ENCODE measurements around the gene COQ8A. TPM values are rescaled to one million over a fixed set of nuclear protein-coding genes. Genes with fewer than 3 reads are reported as not detected.
A peak's percentile ranks its signal among the peaks of the same experiment; 100 is the strongest.

COQ8A gene
- total RNA-seq, 2 experiments from 2014 or later, result 18.1 to 18.5 TPM

DNA sequence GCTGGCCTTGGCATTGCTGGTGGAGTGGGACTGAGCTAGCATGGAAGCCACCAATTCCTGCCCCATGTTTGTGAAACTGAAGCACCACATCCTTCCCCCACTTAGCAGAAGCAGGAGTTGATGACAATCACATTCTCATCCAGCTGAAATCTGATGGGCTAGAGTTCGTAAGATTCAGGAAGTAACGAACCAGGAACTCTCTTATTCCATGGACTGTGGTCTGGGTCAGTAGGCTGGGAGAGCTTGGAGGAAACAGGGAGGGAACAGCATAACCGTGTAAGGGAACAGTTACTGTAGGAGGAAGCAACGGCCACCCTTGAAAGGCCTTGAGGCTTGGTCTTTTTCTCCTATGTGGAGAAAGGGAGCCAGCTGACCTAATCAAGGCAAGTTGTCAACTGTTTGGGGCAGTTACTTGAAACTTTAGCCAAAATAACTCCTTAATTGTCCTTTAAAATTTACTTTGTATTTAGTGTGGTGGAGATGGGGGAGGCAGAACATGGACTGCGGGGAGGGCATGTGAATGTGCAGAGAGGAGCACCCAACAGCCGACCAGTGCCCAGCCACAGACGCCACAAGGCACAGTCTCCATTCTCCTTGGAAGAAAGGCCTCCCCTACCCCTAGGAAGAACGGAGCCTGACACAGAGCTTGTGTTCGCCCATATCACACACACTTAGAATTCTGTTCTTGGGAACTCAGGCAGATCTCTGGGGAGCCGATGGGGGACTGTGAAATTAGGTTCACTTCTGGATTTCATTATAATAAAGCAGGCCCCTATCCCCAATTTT lies 2.0 kb upstream of the COQ8A start:
- ChIA-PET CTCF (interaction anchor here (0.7 to 1.2 kb wide), 3 partner anchors 309 to 700 kb away, joined by 3 to 5 read pairs (median 3); no protein-coding TSS in a partner anchor), POLR2A (interaction anchor here (0.6 to 5.1 kb wide), 15 partner anchors 23 to 1144 kb away, joined by 3 to 82 read pairs (median 4); partner anchors contain the start of gene PSEN2)
- peaks cover 22% of the 10 kb centered on the region for H3K9me3 Mint-ChIP-seq
- peak overlapping the region; percentile 96 for H3K27ac Mint-ChIP-seq
- H3K4me1 Mint-ChIP-seq, result peaks cover 33% of the 10 kb centered on the region
- H3K36me3 Mint-ChIP-seq (ENCODE audit: low read depth), result peaks cover 12% of the 10 kb centered on the region
- peak overlapping the region; percentile 76 for H3K4me3 Mint-ChIP-seq
- peaks cover 3% of the 10 kb centered on the region for H3K27me3 Mint-ChIP-seq
- DNase-seq, result no peak

DNA sequence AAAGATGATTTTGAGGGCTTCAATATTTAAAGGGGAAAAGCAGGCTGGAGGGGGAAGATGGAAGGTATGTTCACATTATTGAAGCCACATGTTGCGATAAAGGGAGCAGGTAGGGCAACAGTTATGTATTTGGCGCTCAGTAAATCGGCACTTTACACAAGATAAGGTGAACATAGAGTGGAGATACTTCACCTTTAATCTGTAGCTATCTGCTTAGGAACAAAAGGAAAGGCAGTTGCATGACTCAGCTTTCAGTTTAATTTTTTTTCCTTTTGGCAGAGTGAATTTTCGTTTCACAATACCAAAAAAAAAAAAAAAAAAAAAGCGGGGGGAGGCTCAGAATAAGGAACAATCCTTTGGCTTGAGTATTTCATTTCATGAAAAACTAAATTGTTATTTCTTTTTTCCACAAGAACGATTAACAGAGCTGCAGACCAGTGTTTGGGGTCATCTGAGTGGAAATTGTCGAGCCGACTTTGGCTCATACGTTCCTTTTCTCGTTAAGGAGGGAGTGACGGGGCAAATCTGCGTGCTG lies 1.1 kb upstream of the COQ8A start:
- DNase-seq, result no peak
- Mint-ChIP-seq H3K27ac (peak overlapping the region; percentile 96), H3K36me3 (ENCODE audit: low read depth) (peaks cover 12% of the 10 kb centered on the region), H3K4me3 (peak overlapping the region; percentile 76), H3K27me3 (peaks cover 3% of the 10 kb centered on the region), H3K4me1 (peaks cover 33% of the 10 kb centered on the region), H3K9me3 (peaks cover 21% of the 10 kb centered on the region)
- CTCF ChIA-PET, result interaction anchor here (0.7 to 1.2 kb wide), 4 partner anchors 310 to 700 kb away, joined by 3 to 5 read pairs (median 3); no protein-coding TSS in a partner anchor
- POLR2A ChIA-PET, result interaction anchor here (0.6 to 5.1 kb wide), 28 partner anchors 20 to 1143 kb away, joined by 3 to 82 read pairs (median 4); partner anchors contain the start of genes ITPKB and PSEN2

DNA sequence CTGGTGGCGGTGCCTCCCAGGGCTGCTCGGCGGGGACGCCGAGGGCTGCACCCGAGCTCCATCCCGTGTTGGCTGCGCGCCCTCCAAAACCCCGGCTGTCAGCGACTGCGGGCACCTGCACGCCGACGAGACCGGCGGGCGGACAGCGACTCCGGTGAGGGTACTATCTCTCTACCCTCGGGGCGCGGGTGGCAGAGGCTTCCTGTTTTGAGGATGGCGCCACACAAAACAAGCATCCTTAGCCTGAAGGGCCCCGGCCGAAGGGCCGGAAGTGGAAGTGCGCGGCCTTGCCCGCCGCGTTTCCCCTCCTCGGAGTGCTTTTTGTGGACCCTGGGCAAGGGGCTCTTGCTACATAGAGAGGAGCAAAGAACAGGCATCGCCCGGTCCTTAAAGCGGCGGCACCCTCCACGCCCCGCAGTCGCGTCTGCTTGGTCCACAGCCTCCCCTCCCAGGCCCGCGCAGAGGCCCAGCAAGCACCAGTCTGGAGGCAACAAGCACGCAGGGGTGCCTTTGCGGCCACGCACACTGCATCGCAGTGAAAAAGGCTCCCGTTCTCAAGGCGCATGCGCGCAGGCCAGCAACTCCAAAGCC lies 561 bp upstream of the COQ8A start:
- peak; percentile 73 for DNase-seq
- peaks cover 10% of the 10 kb centered on the region for H3K36me3 Mint-ChIP-seq (ENCODE audit: low read depth)
- POLR2A ChIA-PET, result interaction anchor here (0.6 to 5.1 kb wide), 33 partner anchors 9 to 1162 kb away, joined by 3 to 82 read pairs (median 3); partner anchors contain the start of genes ITPKB, PSEN2 and SRP9
- CTCF ChIA-PET, result interaction anchor here (0.7 to 1.5 kb wide), 4 partner anchors 51 to 532 kb away, joined by 3 to 5 read pairs (median 4); no protein-coding TSS in a partner anchor
- peak overlapping the region; percentile 96 for H3K27ac Mint-ChIP-seq
- peaks cover 3% of the 10 kb centered on the region for H3K27me3 Mint-ChIP-seq
- H3K4me3 Mint-ChIP-seq, result peak overlapping the region; percentile 76
- H3K9me3 Mint-ChIP-seq, result peaks cover 18% of the 10 kb centered on the region
- peaks cover 33% of the 10 kb centered on the region for H3K4me1 Mint-ChIP-seq

- Mint-ChIP-seq H3K27me3 (no peaks in the 10 kb centered on the region), H3K4me1 (peaks cover 33% of the 10 kb centered on the region), H3K27ac (peak overlapping the region; percentile 44), H3K36me3 (ENCODE audit: low read depth) (no peaks in the 10 kb centered on the region), H3K9me3 (peaks cover 6% of the 10 kb centered on the region), H3K4me3 (peak overlapping the region; percentile 76)
- ChIA-PET POLR2A (interaction anchor here (0.8 to 5.1 kb wide), 10 partner anchors 26 to 1163 kb away, joined by 3 to 82 read pairs (median 4); partner anchors contain the start of gene SRP9), CTCF (interaction anchor here (1.0 to 1.5 kb wide), 2 partner anchors 50 to 58 kb away, joined by 4 to 5 read pairs; no protein-coding TSS in a partner anchor)
- DNase-seq, result no peak
Measured at GRCh38 chr1:226940806-226941067, 643 bp downstream of the COQ8A start.

GRCh38 chr1:226942392-226942791 lies 2.3 kb downstream of the COQ8A start:
- no peaks in the 10 kb centered on the region for H3K27me3 Mint-ChIP-seq
- H3K4me3 Mint-ChIP-seq, result no peak overlapping the region
- CTCF ChIA-PET, result no interaction called here
- POLR2A ChIA-PET, result no interaction called here
- H3K9me3 Mint-ChIP-seq, result no peaks in the 10 kb centered on the region
- no peaks in the 10 kb centered on the region for H3K36me3 Mint-ChIP-seq (ENCODE audit: low read depth)
- peaks cover 33% of the 10 kb centered on the region for H3K4me1 Mint-ChIP-seq
- no peak for DNase-seq
- no peak overlapping the region for H3K27ac Mint-ChIP-seq

GRCh38 chr1:226943156-226943555 lies 3.1 kb downstream of the COQ8A start:
- H3K4me3 Mint-ChIP-seq, result no peak overlapping the region
- no peaks in the 10 kb centered on the region for H3K9me3 Mint-ChIP-seq
- peak; percentile 0 for DNase-seq
- ChIA-PET CTCF (interaction anchor here (1.0 kb wide), 1 partner anchor 24 kb away, joined by 3 read pairs; no protein-coding TSS in a partner anchor), POLR2A (no interaction called here)
- H3K36me3 Mint-ChIP-seq (ENCODE audit: low read depth), result no peaks in the 10 kb centered on the region
- H3K27me3 Mint-ChIP-seq, result no peaks in the 10 kb centered on the region
- peaks cover 26% of the 10 kb centered on the region for H3K4me1 Mint-ChIP-seq
- H3K27ac Mint-ChIP-seq, result no peak overlapping the region

DNA sequence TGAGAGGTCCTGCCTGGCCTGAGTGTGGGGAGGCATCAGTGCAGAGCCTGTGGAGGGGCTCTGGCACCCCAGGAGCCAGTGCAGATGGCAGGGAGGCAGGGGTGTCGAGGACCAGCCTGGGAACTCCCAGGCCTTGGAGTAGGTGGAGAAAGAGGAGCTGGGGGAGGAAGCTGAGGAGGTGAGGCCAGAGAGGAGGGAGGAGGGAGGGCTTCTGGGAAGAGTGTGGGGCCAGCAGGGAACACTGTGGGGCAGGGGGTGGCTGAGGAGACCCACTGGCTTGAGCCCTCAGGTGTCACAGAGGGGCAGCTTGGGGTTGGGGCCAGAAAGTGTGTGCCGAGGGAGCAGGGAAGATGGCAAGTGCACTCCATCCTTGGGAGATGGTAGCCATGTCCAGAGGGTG lies 3.8 kb downstream of the COQ8A start:
- peaks cover 18% of the 10 kb centered on the region for H3K4me1 Mint-ChIP-seq
- H3K27ac Mint-ChIP-seq, result no peak overlapping the region
- POLR2A ChIA-PET, result no interaction called here
- peak; percentile 8 for DNase-seq
- no peaks in the 10 kb centered on the region for H3K27me3 Mint-ChIP-seq
- CTCF ChIA-PET, result no interaction called here
- H3K4me3 Mint-ChIP-seq, result no peak overlapping the region
- H3K36me3 Mint-ChIP-seq (ENCODE audit: low read depth), result no peaks in the 10 kb centered on the region
- no peaks in the 10 kb centered on the region for H3K9me3 Mint-ChIP-seq

GRCh38 chr1:226945106-226945857 lies 5.2 kb downstream of the COQ8A start:
- CTCF ChIA-PET, result no interaction called here
- peaks cover 17% of the 10 kb centered on the region for H3K4me1 Mint-ChIP-seq
- no peaks in the 10 kb centered on the region for H3K36me3 Mint-ChIP-seq (ENCODE audit: low read depth)
- no peak overlapping the region for H3K4me3 Mint-ChIP-seq
- POLR2A ChIA-PET, result no interaction called here
- no peaks in the 10 kb centered on the region for H3K9me3 Mint-ChIP-seq
- H3K27ac Mint-ChIP-seq, result no peak overlapping the region
- DNase-seq, result no peak
- no peaks in the 10 kb centered on the region for H3K27me3 Mint-ChIP-seq

DNA sequence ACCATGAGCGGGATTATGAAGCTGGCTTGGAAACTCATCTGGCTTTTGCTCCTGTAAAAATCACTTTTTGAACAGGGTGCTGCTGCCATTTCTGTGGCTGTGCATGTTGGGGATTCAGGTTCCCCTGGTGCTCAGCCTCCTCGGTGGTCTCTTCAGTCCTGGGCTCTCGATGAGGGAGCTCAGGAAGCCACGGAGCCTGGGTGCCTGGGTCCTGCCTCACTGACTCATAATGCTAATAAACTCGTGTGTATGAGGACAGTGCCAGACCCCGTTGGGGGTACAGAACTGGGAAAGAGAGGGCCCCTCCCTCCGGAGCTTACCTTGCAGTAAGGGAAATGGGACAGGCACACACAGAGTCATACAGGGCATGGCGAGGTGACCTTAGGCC lies 5.8 kb downstream of the COQ8A start:
- H3K4me1 Mint-ChIP-seq, result peaks cover 14% of the 10 kb centered on the region
- ChIA-PET POLR2A (no interaction called here), CTCF (interaction anchor here (1.0 kb wide), 1 partner anchor 34 kb away, joined by 3 read pairs; no protein-coding TSS in a partner anchor)
- H3K36me3 Mint-ChIP-seq (ENCODE audit: low read depth), result no peaks in the 10 kb centered on the region
- no peak for DNase-seq
- no peak overlapping the region for H3K4me3 Mint-ChIP-seq
- H3K27ac Mint-ChIP-seq, result no peak overlapping the region
- H3K27me3 Mint-ChIP-seq, result no peaks in the 10 kb centered on the region
- H3K9me3 Mint-ChIP-seq, result no peaks in the 10 kb centered on the region

GRCh38 chr1:226946285-226946684 lies 6.2 kb downstream of the COQ8A start:
- Mint-ChIP-seq H3K27ac (no peak overlapping the region), H3K4me3 (no peak overlapping the region), H3K27me3 (no peaks in the 10 kb centered on the region), H3K36me3 (ENCODE audit: low read depth) (no peaks in the 10 kb centered on the region), H3K4me1 (peaks cover 10% of the 10 kb centered on the region), H3K9me3 (no peaks in the 10 kb centered on the region)
- ChIA-PET CTCF (interaction anchor here (1.0 kb wide), 1 partner anchor 34 kb away, joined by 3 read pairs; no protein-coding TSS in a partner anchor), POLR2A (no interaction called here)
- no peak for DNase-seq

GRCh38 chr1:226946841-226947240 lies 6.7 kb downstream of the COQ8A start:
- no peak for DNase-seq
- no peak overlapping the region for H3K27ac Mint-ChIP-seq
- ChIA-PET POLR2A (no interaction called here), CTCF (interaction anchor here (1.0 kb wide), 1 partner anchor 35 kb away, joined by 3 read pairs; no protein-coding TSS in a partner anchor)
- H3K4me1 Mint-ChIP-seq, result peaks cover 8% of the 10 kb centered on the region
- H3K27me3 Mint-ChIP-seq, result no peaks in the 10 kb centered on the region
- no peak overlapping the region for H3K4me3 Mint-ChIP-seq
- no peaks in the 10 kb centered on the region for H3K36me3 Mint-ChIP-seq (ENCODE audit: low read depth)
- no peaks in the 10 kb centered on the region for H3K9me3 Mint-ChIP-seq

- no peak for DNase-seq
- H3K9me3 Mint-ChIP-seq, result no peaks in the 10 kb centered on the region
- no peak overlapping the region for H3K27ac Mint-ChIP-seq
- no peaks in the 10 kb centered on the region for H3K4me1 Mint-ChIP-seq
- ChIA-PET CTCF (no interaction called here), POLR2A (no interaction called here)
- no peaks in the 10 kb centered on the region for H3K36me3 Mint-ChIP-seq (ENCODE audit: low read depth)
- no peak overlapping the region for H3K4me3 Mint-ChIP-seq
- H3K27me3 Mint-ChIP-seq, result no peaks in the 10 kb centered on the region
Measured at GRCh38 chr1:226948051-226948450, 8.0 kb downstream of the COQ8A start.

DNA sequence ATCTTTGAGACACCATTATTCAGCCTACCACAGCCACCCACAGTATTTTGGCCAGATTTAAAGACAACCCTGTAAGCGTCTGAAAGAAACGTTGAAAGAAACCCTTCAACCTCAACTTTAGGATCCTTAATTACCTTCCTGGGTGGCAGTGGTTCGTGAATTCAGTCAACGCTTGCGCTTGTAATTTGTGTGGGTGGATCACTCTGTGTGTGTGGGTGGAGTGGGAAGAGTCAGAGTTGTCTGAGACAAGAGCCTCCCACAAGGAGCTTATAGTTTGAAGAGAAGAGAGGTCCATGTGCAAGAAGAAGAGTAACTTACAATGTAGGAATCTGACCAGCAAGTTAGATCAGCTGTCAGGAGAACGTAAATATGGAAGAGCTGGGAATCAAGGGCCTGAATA lies 8.4 kb downstream of the COQ8A start:
- H3K4me1 Mint-ChIP-seq, result no peaks in the 10 kb centered on the region
- DNase-seq, result no peak
- H3K4me3 Mint-ChIP-seq, result no peak overlapping the region
- POLR2A ChIA-PET, result no interaction called here
- no peak overlapping the region for H3K27ac Mint-ChIP-seq
- no peaks in the 10 kb centered on the region for H3K27me3 Mint-ChIP-seq
- H3K36me3 Mint-ChIP-seq (ENCODE audit: low read depth), result no peaks in the 10 kb centered on the region
- no peaks in the 10 kb centered on the region for H3K9me3 Mint-ChIP-seq
- CTCF ChIA-PET, result no interaction called here

All from activated CD4-positive, alpha-beta memory T cell treated with anti-CD3 and anti-CD28 coated beads, Interleukin-2, amount 10 ng/mL, durations not matched to agents 7 days and 5 days (primary cell).